Measurements from ENCODE around the gene HDAC3. TPM values are rescaled to one million over a fixed set of nuclear protein-coding genes. Genes with fewer than 3 reads are reported as not detected.

Gene HDAC3
- total RNA-seq, 1 donor from 2014 or later, result 47.8 TPM

DNA sequence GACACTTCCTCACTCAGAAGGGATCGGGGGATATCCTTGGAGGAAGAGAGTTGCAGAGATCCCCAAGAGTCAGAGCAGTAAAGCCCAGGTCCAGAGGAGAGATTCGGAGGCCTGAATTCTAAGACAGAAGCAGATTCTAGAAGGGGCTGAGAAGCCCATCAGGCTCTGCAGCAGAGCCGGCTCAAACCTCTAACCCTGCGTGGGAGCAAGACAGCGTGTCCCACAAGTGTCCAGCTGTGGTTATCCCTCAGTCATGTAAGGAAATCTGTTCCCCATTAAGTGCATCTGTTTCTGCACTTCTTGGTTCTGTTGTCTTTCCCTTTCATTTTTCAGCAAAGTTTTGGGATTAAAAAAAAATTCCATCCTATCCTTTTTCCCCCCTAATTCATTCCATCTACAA, 13.0 kb downstream of the HDAC3 start:
- H3K9me3 Mint-ChIP-seq (ENCODE audit: low read depth), result no peaks in the 10 kb centered on the region
- peaks cover 11% of the 10 kb centered on the region for H3K4me1 Mint-ChIP-seq (ENCODE audit: low read depth)
- no peak for DNase-seq (ENCODE audit: low spot score)
- peaks cover 41% of the 10 kb centered on the region for H3K36me3 Mint-ChIP-seq (ENCODE audit: low read depth)
- no peak overlapping the region for H3K4me3 Mint-ChIP-seq (ENCODE audit: unreplicated experiment)
- no peaks in the 10 kb centered on the region for H3K27me3 Mint-ChIP-seq (ENCODE audit: low read depth)
- H3K27ac Mint-ChIP-seq (ENCODE audit: unreplicated experiment), result no peak overlapping the region
- TF ChIP-seq, protein P1, sequence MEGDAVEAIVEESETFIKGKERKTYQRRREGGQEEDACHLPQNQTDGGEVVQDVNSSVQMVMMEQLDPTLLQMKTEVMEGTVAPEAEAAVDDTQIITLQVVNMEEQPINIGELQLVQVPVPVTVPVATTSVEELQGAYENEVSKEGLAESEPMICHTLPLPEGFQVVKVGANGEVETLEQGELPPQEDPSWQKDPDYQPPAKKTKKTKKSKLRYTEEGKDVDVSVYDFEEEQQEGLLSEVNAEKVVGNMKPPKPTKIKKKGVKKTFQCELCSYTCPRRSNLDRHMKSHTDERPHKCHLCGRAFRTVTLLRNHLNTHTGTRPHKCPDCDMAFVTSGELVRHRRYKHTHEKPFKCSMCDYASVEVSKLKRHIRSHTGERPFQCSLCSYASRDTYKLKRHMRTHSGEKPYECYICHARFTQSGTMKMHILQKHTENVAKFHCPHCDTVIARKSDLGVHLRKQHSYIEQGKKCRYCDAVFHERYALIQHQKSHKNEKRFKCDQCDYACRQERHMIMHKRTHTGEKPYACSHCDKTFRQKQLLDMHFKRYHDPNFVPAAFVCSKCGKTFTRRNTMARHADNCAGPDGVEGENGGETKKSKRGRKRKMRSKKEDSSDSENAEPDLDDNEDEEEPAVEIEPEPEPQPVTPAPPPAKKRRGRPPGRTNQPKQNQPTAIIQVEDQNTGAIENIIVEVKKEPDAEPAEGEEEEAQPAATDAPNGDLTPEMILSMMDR (IDR thresholded peaks at IDR 0.05), result no peak

DNA sequence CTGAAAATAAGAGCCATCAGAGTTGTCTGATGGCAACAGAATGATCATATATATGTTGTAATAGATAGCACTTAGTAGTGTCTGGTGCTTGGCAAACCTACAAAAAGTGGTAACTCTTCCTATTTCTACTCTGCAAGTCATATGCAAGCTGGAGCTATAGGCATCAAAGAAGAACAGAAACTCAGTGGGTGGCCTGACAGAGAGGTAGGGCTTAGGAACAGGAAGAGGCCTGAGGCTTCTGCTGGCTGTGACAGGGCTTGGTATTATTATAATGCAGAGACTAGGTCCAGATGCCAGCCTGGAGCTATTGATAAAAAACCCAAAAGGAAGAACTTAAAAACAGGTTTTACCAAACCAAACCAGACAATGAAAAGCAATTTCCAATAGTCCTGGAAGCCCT, 13.5 kb downstream of the HDAC3 start:
- Mint-ChIP-seq H3K4me1 (ENCODE audit: low read depth) (peaks cover 12% of the 10 kb centered on the region), H3K9me3 (ENCODE audit: low read depth) (no peaks in the 10 kb centered on the region), H3K36me3 (ENCODE audit: low read depth) (peaks cover 40% of the 10 kb centered on the region), H3K27ac (ENCODE audit: unreplicated experiment) (no peak overlapping the region), H3K4me3 (ENCODE audit: unreplicated experiment) (no peak overlapping the region), H3K27me3 (ENCODE audit: low read depth) (no peaks in the 10 kb centered on the region)
- no peak for DNase-seq (ENCODE audit: low spot score)
- TF ChIP-seq, protein P1 (IDR thresholded peaks at IDR 0.05), result no peak

DNA sequence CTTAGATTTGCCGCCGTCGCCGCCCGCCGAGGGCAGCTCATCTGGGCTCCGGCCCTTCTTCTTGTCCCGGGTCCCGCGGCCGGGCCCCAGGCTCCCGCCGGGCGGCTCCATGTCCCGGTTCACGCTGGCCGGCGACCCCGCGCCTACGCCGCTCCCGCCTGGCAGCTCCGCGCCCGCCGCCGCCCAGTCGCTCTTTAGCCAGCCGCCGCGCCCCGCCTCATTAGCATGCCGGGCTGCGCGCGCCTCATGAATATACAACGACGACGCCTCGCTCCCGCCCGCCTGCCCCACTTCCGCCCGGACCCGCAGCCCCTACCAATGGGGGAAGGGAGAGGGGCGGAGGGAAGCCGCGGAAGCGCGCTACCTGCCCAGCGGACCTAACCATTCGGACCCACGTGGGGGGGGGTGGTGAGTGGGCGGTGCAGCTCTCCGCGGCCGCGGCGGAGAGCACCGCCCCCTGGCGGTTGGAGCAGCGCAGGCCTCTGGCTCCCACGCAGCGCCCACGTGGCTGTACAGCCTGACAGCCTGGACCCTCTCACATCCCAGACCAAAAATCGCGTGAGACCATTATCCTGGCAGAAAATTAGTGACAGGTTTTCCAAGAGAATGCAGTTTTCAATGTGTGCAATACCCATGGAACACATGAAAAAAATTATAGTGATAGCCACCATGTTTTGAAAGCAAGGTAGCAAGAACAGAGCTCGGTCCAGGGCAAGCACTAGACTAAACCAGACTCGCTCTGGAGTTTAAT, 17.7 kb downstream of the HDAC3 start, which contains the start of gene DIAPH1:
Gene DIAPH1 (minus strand): TSS at position 197 of the 751 bp plus-strand sequence. CDS start 86 bp downstream, at position 111.
- TF ChIP-seq, protein P1 (IDR thresholded peaks at IDR 0.05), result peak; percentile 98
- H3K36me3 Mint-ChIP-seq (ENCODE audit: low read depth), result peaks cover 15% of the 10 kb centered on the region

DNA sequence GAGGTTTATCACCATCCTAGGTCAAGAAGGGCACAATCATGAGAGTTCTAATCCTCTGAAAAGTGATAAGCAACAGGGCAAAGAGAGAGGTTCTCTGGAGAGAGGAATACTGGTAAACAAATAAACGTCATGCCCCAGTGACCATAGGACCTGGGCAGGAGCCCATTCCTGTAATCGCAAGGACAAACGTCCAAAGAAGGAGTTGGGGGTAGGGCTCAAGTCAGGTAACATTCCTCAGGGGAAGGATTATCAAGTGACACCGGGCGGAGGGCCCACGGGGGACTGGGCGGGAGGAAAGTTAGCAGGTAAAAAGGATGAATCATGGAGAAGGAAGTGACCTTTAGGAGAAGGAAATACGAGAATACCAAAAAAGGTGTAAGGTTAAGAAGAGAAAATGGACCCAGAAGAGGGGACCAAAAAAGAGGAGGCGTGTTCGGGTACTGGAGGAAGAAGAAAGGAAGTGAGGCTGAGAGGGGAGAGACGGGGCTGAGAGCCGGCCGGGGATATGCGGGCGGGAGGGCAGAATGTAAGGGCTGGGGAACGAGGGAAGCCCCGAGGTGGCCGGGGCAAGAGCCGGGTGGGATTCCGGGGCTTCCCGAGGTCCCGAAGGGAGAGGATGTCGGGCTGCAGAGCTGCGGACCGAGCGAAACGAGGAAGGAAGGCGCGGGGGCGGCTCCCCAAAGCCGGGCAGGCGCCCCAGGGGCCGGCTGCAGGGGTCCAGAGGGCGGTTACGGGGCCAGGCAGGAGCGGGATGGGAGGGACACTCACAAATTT, 18.4 kb downstream of the HDAC3 start:
- Mint-ChIP-seq H3K9me3 (ENCODE audit: low read depth) (no peaks in the 10 kb centered on the region), H3K27me3 (ENCODE audit: low read depth) (no peaks in the 10 kb centered on the region), H3K4me1 (ENCODE audit: low read depth) (peaks cover 38% of the 10 kb centered on the region), H3K36me3 (ENCODE audit: low read depth) (peaks cover 10% of the 10 kb centered on the region), H3K4me3 (ENCODE audit: unreplicated experiment) (peak overlapping the region; percentile 89), H3K27ac (ENCODE audit: unreplicated experiment) (peak overlapping the region; percentile 90)
- TF ChIP-seq, protein P1 (IDR thresholded peaks at IDR 0.05), result no peak
- DNase-seq (ENCODE audit: low spot score), result no peak

More for the DNA sequence above, 17.7 kb downstream of the HDAC3 start, which contains the start of gene DIAPH1:
- Mint-ChIP-seq H3K27ac (ENCODE audit: unreplicated experiment) (peak within 1 kb of the TSS; percentile 90), H3K9me3 (ENCODE audit: low read depth) (no peaks in the 10 kb centered on the region), H3K27me3 (ENCODE audit: low read depth) (no peaks in the 10 kb centered on the region), H3K4me3 (ENCODE audit: unreplicated experiment) (peak within 1 kb of the TSS; percentile 89), H3K4me1 (ENCODE audit: low read depth) (peaks cover 38% of the 10 kb centered on the region)
- peak; percentile 97 for DNase-seq (ENCODE audit: low spot score)

DNA sequence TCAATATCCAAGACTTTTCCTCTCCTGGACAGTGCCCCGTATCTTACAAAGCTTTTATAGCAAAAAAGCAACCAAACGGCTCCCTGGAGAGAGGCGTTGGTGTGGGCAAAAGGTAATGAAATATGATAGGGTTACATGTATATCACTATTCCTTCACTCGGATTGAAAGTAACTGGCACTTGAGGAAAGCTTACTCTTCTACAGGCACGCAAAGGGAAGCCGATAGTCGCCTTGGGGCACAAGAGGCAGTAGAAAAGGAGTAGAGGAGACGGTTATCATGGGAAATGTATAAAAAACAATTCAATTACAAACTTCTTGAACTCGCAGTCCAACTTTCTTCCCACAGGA, 19.0 kb downstream of the HDAC3 start:
- no peaks in the 10 kb centered on the region for H3K27me3 Mint-ChIP-seq (ENCODE audit: low read depth)
- no peak for DNase-seq (ENCODE audit: low spot score)
- peak overlapping the region; percentile 89 for H3K4me3 Mint-ChIP-seq (ENCODE audit: unreplicated experiment)
- no peaks in the 10 kb centered on the region for H3K9me3 Mint-ChIP-seq (ENCODE audit: low read depth)
- H3K36me3 Mint-ChIP-seq (ENCODE audit: low read depth), result peaks cover 8% of the 10 kb centered on the region
- peaks cover 38% of the 10 kb centered on the region for H3K4me1 Mint-ChIP-seq (ENCODE audit: low read depth)
- TF ChIP-seq, protein P1 (IDR thresholded peaks at IDR 0.05), result no peak
- H3K27ac Mint-ChIP-seq (ENCODE audit: unreplicated experiment), result peak overlapping the region; percentile 90

All from chondrocyte (in vitro differentiated cells).